A549 (cell line): ENCODE results near the gene IL1RN. TPM values are rescaled to one million over a fixed set of nuclear protein-coding genes. Genes with fewer than 3 reads are reported as not detected.
A peak's percentile ranks its signal among the peaks of the same experiment; 100 is the strongest.

Experiments
- ATAC-seq, 2 experiments: fragments of 200-7000 bp in 1 of 2; fragments of >200 bp in 1 of 2; cut with Nextera tagmentation in 1 of 2; cut with Tn5 transposase in 1 of 2; 3 replicates each; pipeline versions ENCODE4 v1.8.0 to v1.9.1; 2018 to 2020; ENCODE audit warnings: mild to moderate bottlenecking in 1 of 2, moderate library complexity in 1 of 2
- CTCF ChIA-PET: fragments of 300-600 bp; sonication (Branson Sonifier 250); formaldehyde crosslinking; extraction: SDS; loops from one replicate; lab custom pipeline; 2021; ENCODE audit warnings: antibody characterized with exemption, inconsistent platforms; lab: Yijun Ruan, JAX
- POLR2A ChIA-PET: fragments of 350-600 bp; formaldehyde crosslinking; extraction: SDS; loops from one replicate; lab custom pipeline; 2021; ENCODE audit warnings: antibody characterized with exemption, inconsistent platforms; lab: Yijun Ruan, JAX
- DNase-seq, 2 experiments: peaks; one replicate each; pipeline versions ENCODE4 v3.0.0 to v3.0.0-alpha.2; 2011 to 2016; ENCODE audit warnings: low read depth in 1 of 2, low spot score in 1 of 2
- FAIRE-seq: peaks from 2 replicates; lab custom pipeline; 2011; peaks lifted over from hg19 to GRCh38; lab: Jason Lieb, UNC
- H3K27ac ChIP-seq, 2 experiments: fragments of >200 bp; sonication (Bioruptor Twin); formaldehyde crosslinking; 3 replicates each; pipeline ENCODE4 v1.5.1; 2016 to 2017
- H3K4me1 ChIP-seq: fragments of >200 bp; sonication (Bioruptor Twin); formaldehyde crosslinking; 3 replicates; pipeline ENCODE4 v1.6.1; 2016
- H3K4me2 ChIP-seq: fragments of >200 bp; sonication (Bioruptor Twin); formaldehyde crosslinking; 3 replicates; pipeline ENCODE4 v1.6.1; 2016
- H3K4me3 ChIP-seq: fragments of >200 bp; sonication (Bioruptor Twin); formaldehyde crosslinking; 3 replicates; pipeline ENCODE4 v1.5.1; 2016
- H3K9me3 ChIP-seq: fragments of >200 bp; sonication (Bioruptor Twin); formaldehyde crosslinking; 3 replicates; pipeline ENCODE4 v1.6.1; 2016
- ATOH8 ChIP-seq: fragments of 250-450 bp; sonication (Bioruptor Pico); IDR thresholded peaks from 2 replicates; pipeline ENCODE4 v1.5.0; 2020; ENCODE audit warnings: low read depth, mild to moderate bottlenecking, moderate library complexity
- CBX8 ChIP-seq: fragments of 200-600 bp; sonication (generic); IDR thresholded peaks from 2 replicates; pipeline ENCODE4 v1.6.1; 2016
- CHD4 ChIP-seq: fragments of 200-600 bp; sonication (generic); IDR thresholded peaks from 2 replicates; pipeline ENCODE4 v1.6.1; 2016; ENCODE audit warnings: antibody characterized with exemption, mild to moderate bottlenecking, borderline replicate concordance
- E2F6 ChIP-seq: IDR thresholded peaks from 2 replicates; pipeline ENCODE4 v1.6.1; 2012; ENCODE audit warnings: low read depth, borderline replicate concordance
- EHF ChIP-seq: fragments of 250-450 bp; sonication (Bioruptor Pico); IDR thresholded peaks from 2 replicates; pipeline ENCODE4 v1.5.0; 2020; ENCODE audit warnings: mild to moderate bottlenecking
- ELK1 ChIP-seq: fragments of 150-350 bp; IDR thresholded peaks from 2 replicates; pipeline ENCODE4 v1.6.1; 2014; ENCODE audit warnings: low read depth, mild to moderate bottlenecking, low read length
- ESRRA ChIP-seq: fragments of 150-350 bp; IDR thresholded peaks from 2 replicates; pipeline ENCODE4 v1.6.1; 2014; ENCODE audit warnings: mild to moderate bottlenecking, low read length, borderline replicate concordance
- FOXS1 ChIP-seq: fragments of 250-450 bp; sonication (Bioruptor Pico); IDR thresholded peaks from 2 replicates; pipeline ENCODE4 v1.5.0; 2020; ENCODE audit warnings: mild to moderate bottlenecking, moderate library complexity
- GATA3 ChIP-seq: IDR thresholded peaks from 2 replicates; pipeline ENCODE4 v1.6.1; 2012; ENCODE audit warnings: borderline replicate concordance
- HOXB5 ChIP-seq: fragments of 250-450 bp; sonication (Bioruptor Pico); IDR thresholded peaks from 2 replicates; pipeline ENCODE4 v1.5.0; 2020; ENCODE audit warnings: mild to moderate bottlenecking, moderate library complexity
- MAFK ChIP-seq: fragments of 450-650 bp; IDR thresholded peaks from 2 replicates; pipeline ENCODE4 v1.6.1; 2014; ENCODE audit not compliant: partially characterized antibody
- NR3C1 ChIP-seq: fragments of >200 bp; sonication (Bioruptor Twin); formaldehyde crosslinking; IDR thresholded peaks from 3 replicates; pipeline ENCODE4 v1.6.1; 2017
- PBX3 ChIP-seq: IDR thresholded peaks from 2 replicates; pipeline ENCODE4 v1.6.1; 2012
- PHF8 ChIP-seq: fragments of 200-600 bp; sonication (generic); IDR thresholded peaks from 2 replicates; pipeline ENCODE4 v1.6.1; 2016; ENCODE audit warnings: low read depth, mild to moderate bottlenecking, antibody characterized with exemption, moderate library complexity, borderline replicate concordance
- RAD21 ChIP-seq, 2 experiments: fragments of >200 bp in 1 of 2; sonication (Bioruptor Twin) in 1 of 2; formaldehyde crosslinking in 1 of 2; IDR thresholded peaks in 1 of 2; conservative IDR thresholded peaks in 1 of 2; 2 replicates in 1 of 2; 3 replicates in 1 of 2; pipeline ENCODE4 v1.6.1; 2012 to 2018; ENCODE audit warnings: inconsistent platforms in 1 of 2
- RARB ChIP-seq: fragments of 250-450 bp; sonication (Bioruptor Pico); IDR thresholded peaks from 2 replicates; pipeline ENCODE4 v1.8.0; 2021; ENCODE audit warnings: mild to moderate bottlenecking, moderate library complexity
- REST ChIP-seq: fragments of 200-600 bp; sonication (generic); IDR thresholded peaks from 2 replicates; pipeline ENCODE4 v1.6.1; 2016; ENCODE audit warnings: antibody characterized with exemption, mild to moderate bottlenecking, moderate library complexity
- RFX5 ChIP-seq: fragments of 450-650 bp; IDR thresholded peaks from 2 replicates; pipeline ENCODE4 v1.7.1; 2014; ENCODE audit warnings: antibody characterized with exemption, mild to moderate bottlenecking, moderate library complexity
- RNF2 ChIP-seq: fragments of 200-600 bp; sonication (generic); IDR thresholded peaks from 2 replicates; pipeline ENCODE4 v1.6.1; 2016; ENCODE audit warnings: low read depth, mild to moderate bottlenecking, antibody characterized with exemption, moderate library complexity, borderline replicate concordance
- SMC3 ChIP-seq: fragments of >200 bp; sonication (Bioruptor Twin); formaldehyde crosslinking; IDR thresholded peaks from 3 replicates; pipeline ENCODE4 v1.6.1; 2018; ENCODE audit warnings: inconsistent platforms
- TFCP2L1 ChIP-seq: fragments of 250-450 bp; sonication (Bioruptor Pico); IDR thresholded peaks from 2 replicates; pipeline ENCODE4 v1.5.0; 2021; ENCODE audit warnings: mild to moderate bottlenecking
- ZC3H11A ChIP-seq: fragments of 450-650 bp; IDR thresholded peaks from 2 replicates; pipeline ENCODE4 v1.6.1; 2014; ENCODE audit warnings: antibody characterized with exemption, mild to moderate bottlenecking
- ZSCAN20 ChIP-seq: fragments of 250-450 bp; sonication (Bioruptor Pico); IDR thresholded peaks from 2 replicates; pipeline ENCODE4 v1.8.0; 2022; ENCODE audit warnings: mild to moderate bottlenecking, moderate library complexity
- WGBS: methylation state at CpG from one replicate; pipeline ENCODE4 v1.1.6; 2017; ENCODE audit errors: missing lambda C conversion rate; 5-methylcytosine and 5-hydroxymethylcytosine counted together
- polyA plus RNA-seq, 4 experiments: library from polyadenylated mRNA; depleted of rRNA in 3 of 4; stranded (reverse); fragments of >200 nt; fragmentation: RNase III in 1 of 4; extraction: RNeasy Plus Mini Kit Qiagen cat#74134 plus additional on column Dnase treatment in 1 of 4; gene quantifications; 2 replicates in 3 of 4; 3 replicates in 1 of 4; pipeline ENCODE4 v1.2.3, GENCODE V29; 2011 to 2017

IL1RN gene
- polyA plus RNA-seq, 2 of the 4 experiments (the other 2 are of a cell fraction) = 0.13 TPM; not detected in 1

- TF ChIP-seq REST = no peak
- no peak for TF ChIP-seq RARB (CRISPR knock-in tag)
- TF ChIP-seq CHD4 = no peak
- no peak for TF ChIP-seq ESRRA
- TF ChIP-seq TFCP2L1 (CRISPR knock-in tag) = no peak
- TF ChIP-seq, all 56 proteins: peak for 0
Measured at GRCh38 chr2:113081488-113082210, 45.7 kb upstream of the IL1RN start (continued).

- Histone ChIP-seq H3K4me2 (no peak overlapping the region), H3K4me3 (no peak overlapping the region), H3K4me1 (peaks cover under 1% of the 10 kb centered on the region; the same call in 1 of the 3 replicates), H3K27ac (no peak overlapping the region), H3K9me3 (peaks cover 5% of the 10 kb centered on the region; the same call in 2 of the 3 replicates)
- FAIRE-seq (no peak), ATAC-seq (no peak), DNase-seq (no peak)
- POLR2A ChIA-PET = no interaction called here
- 61% methylated on average over 8 of the region's 8 CpGs for whole genome bisulfite sequencing
- CTCF ChIA-PET = interaction anchor here (0.7 to 12.9 kb wide), 8 partner anchors 17 to 117 kb away, joined by 3 to 150 read pairs (median 4); no protein-coding TSS in a partner anchor
- TF ChIP-seq CHD4 = no peak
- no peak for TF ChIP-seq PHF8
- no peak for TF ChIP-seq FOXS1 (CRISPR knock-in tag)
- no peak for TF ChIP-seq EHF (CRISPR knock-in tag)
- TF ChIP-seq RAD21 (conservative IDR thresholded peaks at IDR 0.05 in 1 of 2, IDR thresholded peaks at IDR 0.05 in 1 of 2) = no peak
- no peak for TF ChIP-seq GATA3
- TF ChIP-seq CBX8 = no peak
- no peak for TF ChIP-seq RARB (CRISPR knock-in tag)
- TF ChIP-seq RNF2 = no peak
- no peak for TF ChIP-seq E2F6
- TF ChIP-seq ZC3H11A = no peak
- TF ChIP-seq ZSCAN20 (CRISPR knock-in tag) = no peak
- TF ChIP-seq RFX5 = no peak
- TF ChIP-seq MAFK = no peak
- TF ChIP-seq HOXB5 (CRISPR knock-in tag) = no peak
Measured at GRCh38 chr2:113083296-113083695, 44.1 kb upstream of the IL1RN start.

GRCh38 chr2:113084249-113085000 lies 43.0 kb upstream of the IL1RN start:
- Histone ChIP-seq H3K27ac (no peak overlapping the region), H3K4me1 (no peaks in the 10 kb centered on the region), H3K4me2 (no peak overlapping the region), H3K9me3 (peaks cover 5% of the 10 kb centered on the region; the same call in 2 of the 3 replicates), H3K4me3 (no peak overlapping the region)
- POLR2A ChIA-PET = no interaction called here
- 11% methylated on average over 5 of the region's 5 CpGs for WGBS
- FAIRE-seq (no peak), ATAC-seq (peak in 1 of 2 experiments; percentile 51; a peak in 1 of 6 replicates), DNase-seq (no peak)
- CTCF ChIA-PET = interaction anchor here (0.6 to 12.9 kb wide), 16 partner anchors 8 to 450 kb away, joined by 3 to 150 read pairs (median 4); no protein-coding TSS in a partner anchor
- TF ChIP-seq SMC3 (peak; percentile 23; the same call in 1 of the 3 replicates), ATOH8 (CRISPR knock-in tag) (no peak), NR3C1 (no peak), PBX3 (no peak), ELK1 (no peak), EHF (CRISPR knock-in tag) (no peak), RFX5 (no peak), RAD21 (conservative IDR thresholded peaks at IDR 0.05 in 1 of 2, IDR thresholded peaks at IDR 0.05 in 1 of 2) (peak; percentile 40 to 50; a peak in 4 of 5 replicates), RNF2 (no peak)
